Cerebellar cortex (tissue), 1 donor: ENCODE data around the gene TRIM67.
"Not testable (repeated sequence)": the region's sequence is repeated elsewhere in the genome, so short reads cannot be mapped to it uniquely, and the experiment has no call there.

Experiments
- DNase-seq: peaks from one replicate; pipeline ENCODE4 v3.0.0-alpha.2; 2015; ENCODE audit warnings: low spot score

The TRIM67 gene

GRCh38 chr1:231158141-231158540 lies 3.7 kb upstream of the TRIM67 start:
- not testable (repeated sequence) for DNase-seq

DNA sequence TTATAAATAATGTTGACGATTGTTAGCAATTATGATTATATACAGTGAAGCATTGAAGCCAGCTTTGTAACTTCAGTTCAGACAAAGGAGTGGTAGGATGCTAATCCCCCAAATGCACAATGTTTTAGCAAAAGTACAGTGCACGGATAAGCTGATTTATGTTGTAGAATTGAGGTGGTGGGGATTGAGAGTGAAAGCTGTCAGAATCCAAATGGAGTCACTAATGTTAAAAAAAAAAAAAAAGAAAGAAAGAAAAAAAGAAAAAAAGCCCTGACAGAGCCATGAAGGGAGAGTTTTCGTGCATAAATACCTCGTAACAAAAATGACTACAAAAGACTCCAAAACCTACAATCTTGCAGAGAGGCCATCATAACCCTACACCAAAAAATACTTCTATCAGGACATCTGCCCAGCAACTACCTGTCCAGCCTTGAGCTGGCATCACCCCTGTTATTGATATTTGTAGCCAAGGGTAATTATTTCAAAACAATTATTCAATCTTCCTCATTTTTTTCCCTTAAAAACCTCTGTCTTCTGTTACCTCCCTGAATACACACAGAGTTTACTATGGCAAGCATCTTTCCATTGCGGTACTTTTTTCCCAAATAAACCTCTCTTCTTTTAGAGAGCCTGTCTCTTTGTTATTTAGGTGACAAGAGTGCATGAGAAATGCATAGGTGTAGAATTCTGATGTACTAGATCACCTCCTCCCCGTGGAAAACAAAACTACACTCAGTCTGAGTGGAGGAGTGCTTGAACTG lies 2.5 kb upstream of the TRIM67 start:
- DNase-seq, result no peak

- DNase-seq, result no peak
Measured at GRCh38 chr1:231159963-231160761, 1.7 kb upstream of the TRIM67 start.

DNA sequence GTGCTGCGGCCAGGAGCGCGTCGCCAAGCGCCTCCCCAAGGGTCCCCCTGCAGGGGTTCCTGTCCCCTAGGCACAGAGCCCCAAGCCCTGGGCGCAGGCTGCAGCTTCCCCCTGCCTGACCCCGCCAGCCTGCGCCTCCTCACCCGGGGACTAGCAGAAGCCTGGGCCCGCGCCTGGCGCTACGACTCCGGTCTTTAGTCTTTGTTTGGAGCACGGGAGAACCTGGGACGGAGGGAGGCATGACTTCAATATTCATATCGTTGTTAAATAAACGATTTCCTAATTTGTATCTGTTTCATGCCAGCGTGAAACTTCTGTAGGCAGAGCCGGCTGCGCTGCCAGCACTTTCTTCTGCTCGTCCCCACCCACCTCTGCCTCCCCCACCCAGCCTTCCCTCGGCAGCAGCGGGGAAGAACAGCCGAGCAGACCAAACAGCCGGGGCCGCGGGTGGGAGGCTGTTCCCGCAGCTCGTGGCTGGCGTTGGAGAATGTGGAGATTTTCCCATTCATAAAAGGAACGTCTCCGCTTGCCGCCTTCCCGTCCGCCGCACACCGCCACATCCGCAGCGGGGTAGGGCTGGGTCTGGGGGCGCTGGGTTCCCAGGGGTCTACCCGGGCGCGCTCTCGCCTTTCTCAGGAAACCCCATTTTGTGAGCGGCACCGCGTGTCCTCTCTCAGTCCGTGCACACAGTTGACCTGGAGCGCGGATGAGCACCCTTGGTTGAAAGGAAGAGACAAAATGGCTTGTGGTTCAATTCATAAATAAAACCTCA lies 777 bp upstream of the TRIM67 start:
- DNase-seq, result no peak

DNA sequence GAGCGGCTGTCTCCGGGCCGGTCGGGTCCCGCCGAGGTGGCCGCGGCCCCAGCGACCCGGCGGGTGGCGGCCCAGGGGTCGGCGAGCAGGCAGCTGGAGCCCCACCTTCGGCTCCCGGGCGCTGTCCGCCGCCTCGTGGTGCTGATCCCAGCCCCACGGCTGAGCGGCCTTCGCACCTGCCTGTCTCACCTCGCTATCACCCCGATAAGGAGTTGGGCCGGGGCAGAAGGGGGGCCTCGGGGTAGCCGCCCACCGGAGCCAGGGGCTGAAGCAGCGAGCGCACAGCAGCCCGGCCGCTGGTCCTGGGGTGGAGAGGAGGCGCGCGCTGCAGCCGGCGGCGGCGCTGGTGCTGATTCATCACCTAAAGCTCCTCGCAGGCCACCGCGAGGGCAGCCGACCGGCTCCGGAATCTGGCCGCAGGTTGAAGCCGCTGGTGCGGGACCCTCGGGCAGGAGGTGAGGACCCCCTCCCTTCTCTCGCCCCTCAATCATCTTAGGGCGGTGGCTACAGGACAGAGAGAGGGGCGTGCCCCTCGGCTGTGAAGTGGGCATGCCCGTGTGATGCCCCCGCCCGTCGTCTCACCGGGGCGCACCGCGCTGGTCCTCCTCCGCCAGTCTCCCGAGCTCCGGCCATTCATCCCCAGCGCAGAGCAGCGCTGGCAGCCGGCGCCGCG lies 575 bp downstream of the TRIM67 start:
- DNase-seq, result no peak

- DNase-seq, result no peak
Measured at GRCh38 chr1:231162970-231163829, 1.3 kb downstream of the TRIM67 start.

- DNase-seq, result peak; percentile 36
Measured at GRCh38 chr1:231163830-231164427, 2.1 kb downstream of the TRIM67 start.

DNA sequence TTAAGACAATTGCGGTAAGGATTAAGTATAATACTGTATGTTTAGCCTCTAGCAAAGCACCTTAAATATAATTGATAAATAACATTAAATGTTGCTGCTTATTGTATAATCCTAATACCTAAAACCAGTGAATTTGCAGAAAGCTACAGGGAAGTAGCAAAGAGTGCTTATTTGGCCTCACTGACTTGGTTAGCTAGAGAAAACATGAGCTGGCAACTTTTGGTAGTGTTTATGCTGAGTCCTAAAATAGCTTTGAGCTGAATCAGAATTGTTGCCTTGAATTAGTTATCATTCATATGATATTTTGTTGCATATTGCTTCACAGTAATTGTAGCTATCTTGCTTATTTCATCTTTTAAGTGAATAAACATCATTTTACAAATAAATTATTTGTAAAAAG lies 3.5 kb downstream of the TRIM67 start:
- DNase-seq, result peak; percentile 62

GRCh38 chr1:231166398-231166797 lies 4.5 kb downstream of the TRIM67 start:
- no peak for DNase-seq

- no peak for DNase-seq
Measured at GRCh38 chr1:231170875-231171274, 9.0 kb downstream of the TRIM67 start.

DNA sequence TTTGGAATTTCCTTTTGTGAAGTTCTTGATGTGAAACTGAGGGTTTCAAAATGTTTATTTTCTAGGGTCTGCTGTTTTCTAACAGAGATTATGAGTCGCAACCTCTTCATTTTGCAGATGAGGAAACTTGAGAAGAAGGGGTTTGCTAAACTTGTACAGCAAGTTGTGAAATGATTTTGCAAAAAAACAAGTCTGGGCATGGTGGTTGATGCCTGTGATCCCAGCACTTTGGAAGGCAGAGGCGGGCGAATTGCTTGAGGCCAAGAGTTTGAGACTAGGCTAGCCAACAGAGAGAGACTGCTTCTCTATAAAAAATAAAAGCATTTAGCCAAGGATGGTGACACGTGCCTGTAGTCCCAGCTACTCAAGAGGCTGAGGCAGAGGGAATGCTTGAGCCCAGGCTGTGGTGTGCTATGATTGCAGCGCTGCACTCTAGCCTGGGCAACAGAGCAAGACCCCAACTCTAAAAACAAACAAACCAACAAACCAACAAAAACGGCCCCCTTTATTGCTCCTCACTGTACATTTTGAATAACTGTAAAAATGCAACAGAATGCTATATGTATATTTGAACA lies 9.9 kb downstream of the TRIM67 start:
- DNase-seq, result no peak

GRCh38 chr1:231172411-231172810 lies 10.6 kb downstream of the TRIM67 start:
- peak; percentile 95 for DNase-seq

DNA sequence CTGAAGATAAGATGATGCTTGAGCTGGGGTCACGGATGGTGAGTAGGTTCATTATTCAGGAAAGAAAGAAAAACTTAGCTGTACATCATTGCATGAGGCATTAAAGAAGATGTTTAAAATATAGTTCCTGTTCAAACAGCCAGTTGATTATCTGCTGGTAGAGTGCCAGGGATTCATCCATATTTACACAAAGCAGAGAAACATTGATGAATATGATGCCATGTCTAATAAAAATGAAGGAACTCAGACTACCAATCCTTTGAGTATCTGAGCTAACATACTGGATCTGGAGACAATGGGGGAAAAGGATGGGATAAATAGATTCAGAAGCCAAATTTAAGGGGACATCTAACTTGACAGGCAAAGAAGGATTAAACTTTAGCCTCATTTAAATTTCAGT lies 14.6 kb downstream of the TRIM67 start:
- no peak for DNase-seq

GRCh38 chr1:231177226-231177625 lies 15.4 kb downstream of the TRIM67 start:
- DNase-seq, result no peak

DNA sequence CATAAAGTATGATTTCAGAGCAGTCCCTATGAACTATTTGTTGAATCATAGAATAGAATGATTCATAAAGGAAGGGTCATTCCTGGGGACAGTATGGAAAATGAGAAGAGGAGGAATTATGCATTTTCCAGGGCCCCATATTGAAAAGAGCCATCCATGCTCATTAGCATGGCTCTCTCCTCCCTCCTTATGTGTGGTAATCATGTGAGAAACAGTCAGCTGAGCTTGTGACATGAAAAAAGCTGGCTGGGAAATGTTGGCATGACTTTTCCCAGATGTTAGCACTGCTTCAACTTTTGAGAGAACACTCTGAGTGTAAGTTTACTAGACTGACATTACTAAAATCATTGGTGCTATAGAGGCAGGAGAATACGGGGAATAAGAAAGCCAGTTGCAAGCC lies 16.1 kb downstream of the TRIM67 start:
- DNase-seq, result no peak

GRCh38 chr1:231178970-231179369 lies 17.1 kb downstream of the TRIM67 start:
- DNase-seq, result no peak

DNA sequence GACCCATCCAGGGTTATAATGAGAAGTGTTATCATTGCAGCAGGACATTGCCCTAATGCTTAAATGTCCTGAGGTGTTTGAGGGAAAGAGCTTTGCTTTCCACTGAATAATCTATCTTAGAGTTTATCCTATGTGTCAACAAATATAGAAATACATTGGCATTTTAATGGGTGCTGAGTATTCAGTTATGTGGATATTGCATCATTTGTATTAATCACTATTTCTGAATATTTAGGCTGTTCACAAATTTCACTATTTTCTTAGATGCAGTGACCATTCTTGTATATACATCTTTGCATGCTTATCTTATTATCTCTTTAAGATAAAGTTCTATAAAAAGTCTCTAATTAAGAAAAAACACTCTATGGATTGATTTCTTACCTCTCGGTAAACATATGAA lies 18.2 kb downstream of the TRIM67 start:
- no peak for DNase-seq

- no peak for DNase-seq
Measured at GRCh38 chr1:231181271-231181670, 19.4 kb downstream of the TRIM67 start.

- no peak for DNase-seq
Measured at GRCh38 chr1:231182317-231182716, 20.5 kb downstream of the TRIM67 start.
